Islet precursor cell (in vitro differentiated cells): Measurements from ENCODE around the gene CFAP46.
A peak's percentile ranks its signal among the peaks of the same experiment; 100 is the strongest.

Source experiments
- DNase-seq: peaks from one replicate; pipeline ENCODE4 v3.0.0-alpha.2; 2018

CFAP46 gene

DNA sequence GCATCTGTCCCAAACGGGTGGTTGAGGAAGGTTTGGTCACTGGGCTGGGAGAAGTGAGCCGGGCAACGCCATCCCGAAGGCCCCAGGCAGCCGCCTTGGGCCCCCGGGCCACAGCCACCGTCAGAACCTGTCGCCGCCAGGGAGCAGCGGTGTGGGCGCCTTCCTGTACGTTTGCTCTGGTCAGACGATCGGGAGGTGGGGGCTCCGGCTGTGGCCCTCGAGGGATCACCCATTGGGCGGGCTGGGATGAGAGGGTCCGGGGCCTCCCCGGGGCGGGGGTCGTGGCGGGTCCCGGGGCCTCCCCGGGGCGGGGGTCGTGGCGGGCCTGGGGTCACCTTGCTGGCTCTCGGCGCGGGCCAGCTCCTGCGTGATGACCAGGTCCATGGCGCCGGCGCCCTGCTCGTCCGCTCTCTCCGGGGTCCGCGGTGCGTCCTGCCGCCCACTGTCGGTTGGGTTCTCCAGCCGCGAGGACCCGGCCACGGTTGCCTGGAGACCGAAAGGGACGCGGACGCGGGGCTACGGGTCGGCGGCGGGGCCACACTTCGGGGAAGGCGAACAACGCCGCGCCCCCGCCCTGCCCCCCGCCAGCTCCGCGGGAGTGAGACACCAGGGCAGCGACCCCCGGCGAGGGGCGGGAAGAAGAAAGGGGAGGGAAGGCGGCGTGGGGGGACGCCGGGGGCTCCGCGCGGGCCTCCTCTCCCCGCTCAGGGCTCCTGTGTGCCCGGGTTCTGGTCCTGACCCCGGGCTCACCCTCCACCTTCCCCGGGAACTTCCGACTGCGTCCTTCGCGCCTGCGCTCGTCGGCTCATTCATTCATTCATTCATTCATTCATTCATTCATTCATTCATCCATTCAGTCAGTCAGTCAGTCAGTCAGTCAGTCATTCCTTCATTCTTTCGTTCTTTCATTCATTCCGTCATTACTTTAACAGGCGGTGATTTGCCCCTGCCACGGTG is at the start of gene CFAP46:
CFAP46 (minus strand) TSS at position 470 of the 957 bp plus-strand sequence; CDS start at position 384, 86 bp downstream.
- DNase-seq: peak; percentile 86

DNA sequence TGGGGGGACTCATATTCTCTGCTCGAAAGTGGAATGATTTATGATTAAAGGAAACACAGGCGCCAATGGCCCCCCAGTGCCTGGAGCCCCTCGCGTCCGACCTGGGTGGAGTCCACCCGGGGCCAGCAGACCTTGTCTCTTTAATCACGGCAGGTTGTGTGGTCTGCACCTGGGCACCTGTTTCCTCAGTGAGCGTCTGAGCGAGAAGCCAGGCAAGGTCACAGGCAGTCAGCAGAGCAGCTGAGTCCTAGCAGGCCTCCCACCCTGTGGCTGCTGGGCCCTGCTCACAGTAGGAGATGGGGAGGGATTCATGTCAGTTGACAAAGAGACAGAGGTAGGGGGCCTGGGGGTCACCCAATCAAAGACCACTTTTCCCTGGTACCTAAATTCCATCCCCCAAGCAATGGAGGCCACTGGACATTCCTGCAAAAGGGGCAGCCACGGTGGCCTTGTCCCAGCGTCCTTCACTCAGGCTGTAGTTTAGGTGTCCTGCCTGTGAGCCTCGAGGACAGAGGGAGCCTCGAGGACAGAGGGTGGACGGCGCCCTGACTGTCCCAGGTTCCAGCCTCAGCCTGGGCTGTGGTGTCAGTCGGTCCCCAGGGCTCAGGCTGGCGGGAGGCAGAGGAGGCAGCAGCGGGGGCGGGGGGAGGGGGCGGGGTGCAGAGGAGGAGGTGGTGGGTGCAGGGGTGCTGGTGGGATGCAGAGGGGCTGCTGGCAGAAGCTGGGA is 49.5 kb upstream of the CFAP46 start:
- no peak for DNase-seq

DNA sequence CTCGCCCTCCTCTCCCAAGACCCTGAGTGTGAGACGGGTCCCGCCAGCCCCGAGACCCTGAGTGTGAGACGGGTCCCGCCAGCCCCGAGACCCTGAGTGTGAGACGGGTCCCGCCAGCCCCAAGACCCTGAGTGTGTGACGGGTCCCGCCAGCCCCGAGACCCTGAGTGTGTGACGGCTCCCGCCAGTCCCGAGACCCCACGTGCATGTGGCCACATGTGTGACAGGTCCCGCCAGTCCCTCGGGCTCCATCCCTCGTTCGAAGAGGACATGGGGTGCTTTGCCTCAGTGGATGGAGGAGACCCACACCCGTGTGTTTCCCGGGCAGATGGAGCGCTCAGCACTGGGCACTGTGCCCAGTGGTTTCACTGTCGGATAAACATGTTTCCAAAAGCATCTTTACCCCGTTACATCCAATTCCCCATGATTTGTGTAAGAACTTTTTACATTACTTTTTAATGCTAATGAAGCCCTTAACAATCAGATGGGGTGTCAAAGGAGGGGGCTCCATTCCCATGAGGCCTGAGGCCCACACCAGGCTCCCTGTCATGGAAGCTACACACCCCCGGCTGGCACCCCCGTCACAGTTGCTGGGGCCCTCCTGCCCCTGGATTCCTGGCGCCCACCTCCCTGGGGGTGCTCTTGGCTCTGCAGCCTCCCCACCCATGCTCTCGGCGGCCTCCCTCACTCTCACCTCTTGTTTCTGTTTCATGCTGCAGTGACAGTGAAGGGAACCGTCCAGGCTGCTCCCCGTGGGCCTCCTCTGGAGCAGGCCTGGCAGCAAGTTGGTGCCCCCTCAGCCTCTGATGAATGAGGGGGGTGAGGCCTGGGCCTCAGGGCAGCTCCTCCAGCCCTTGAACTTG is 48.5 kb upstream of the CFAP46 start:
- no peak for DNase-seq

- no peak for DNase-seq
These were observed 47.4 kb upstream of the CFAP46 start for GRCh38 chr10:132989476-132990415.

- DNase-seq: no peak
These were observed 46.6 kb upstream of the CFAP46 start for GRCh38 chr10:132988988-132989387.

DNA sequence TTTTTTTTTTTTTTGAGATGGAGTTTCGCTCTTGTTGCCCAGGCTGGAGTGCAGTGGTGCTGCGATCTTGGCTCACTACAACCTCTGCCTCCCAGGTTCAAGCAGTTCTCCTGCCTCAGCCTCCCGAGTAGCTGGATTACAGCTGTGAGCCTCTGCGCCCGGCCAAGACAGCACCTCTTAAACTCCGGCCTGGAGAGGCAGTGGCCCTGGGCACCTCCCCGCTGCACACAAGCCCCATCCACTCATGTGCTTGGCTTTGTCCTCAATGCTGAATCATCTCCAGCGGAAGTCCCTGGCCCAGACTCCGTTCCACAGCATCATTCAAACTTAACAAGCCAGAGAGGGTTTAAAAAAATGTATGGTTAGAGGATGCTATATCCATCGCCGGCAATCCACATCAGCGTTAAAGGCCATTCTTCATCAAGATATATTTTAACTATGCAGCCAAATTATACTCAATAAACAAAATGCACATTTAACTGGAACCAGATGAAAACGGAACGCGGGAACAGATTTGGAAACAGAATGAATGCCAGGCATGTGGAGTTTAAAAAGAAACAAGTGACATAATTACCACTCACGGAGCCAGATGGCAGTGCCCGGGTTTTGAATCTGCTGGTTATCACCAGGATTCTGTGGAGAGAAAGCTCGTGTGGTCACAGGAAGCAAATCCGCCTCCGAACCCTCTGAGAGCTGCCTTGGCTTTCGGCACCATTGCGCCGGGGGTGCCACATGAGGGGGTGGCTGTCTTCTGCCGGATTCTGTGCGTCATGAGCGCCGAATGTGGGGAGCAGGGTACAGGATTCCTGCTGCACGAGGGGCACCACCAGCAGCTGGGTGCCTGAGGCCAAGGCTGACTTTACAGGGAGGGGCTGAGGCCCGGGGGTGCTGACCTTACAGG is 45.6 kb upstream of the CFAP46 start:
- DNase-seq: peak; percentile 69

DNA sequence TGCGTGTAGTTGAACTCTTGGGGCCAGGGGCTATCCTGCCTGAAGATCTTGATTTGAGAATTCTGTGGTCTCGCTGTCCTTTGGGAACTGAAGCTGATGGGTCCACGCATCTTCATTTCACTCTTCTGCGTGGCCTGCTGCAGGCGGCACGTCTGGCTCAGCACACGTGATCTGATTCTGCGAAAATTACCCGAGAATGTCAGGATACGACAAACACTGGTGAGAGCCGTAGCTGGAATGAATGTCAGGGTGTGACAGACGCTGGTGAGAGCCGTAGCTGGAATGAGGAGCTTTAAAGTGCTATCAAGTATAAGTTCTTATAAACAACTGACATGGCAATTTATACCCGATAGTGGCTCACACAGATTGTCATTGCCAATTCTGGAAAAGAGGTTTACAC is 44.6 kb upstream of the CFAP46 start:
- DNase-seq: no peak

- no peak for DNase-seq
These were observed 44.2 kb upstream of the CFAP46 start for GRCh38 chr10:132986576-132986975.

GRCh38 chr10:132986076-132986475 is 43.7 kb upstream of the CFAP46 start:
- no peak for DNase-seq

DNA sequence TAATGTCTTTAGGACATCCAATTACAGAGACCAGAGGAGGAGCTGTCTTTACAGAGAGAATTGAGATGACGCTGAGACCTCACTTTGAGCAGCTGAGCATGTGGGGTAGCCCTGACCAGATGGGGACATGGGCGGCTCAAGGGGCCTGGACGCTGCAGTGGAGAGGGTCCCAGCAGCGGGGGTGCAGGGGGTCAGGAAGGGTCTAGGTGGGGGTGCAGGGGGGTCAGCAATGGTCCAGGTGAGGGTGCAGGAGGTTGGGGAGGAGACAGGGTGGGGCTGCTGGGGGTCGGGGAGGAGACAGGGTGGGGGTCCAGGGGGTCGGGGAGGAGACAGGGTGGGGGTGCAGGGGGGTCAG is 43.2 kb upstream of the CFAP46 start:
- no peak for DNase-seq

- DNase-seq: peak; percentile 84
These were observed 42.6 kb upstream of the CFAP46 start for GRCh38 chr10:132984801-132985545.

GRCh38 chr10:132984008-132984295 is 41.6 kb upstream of the CFAP46 start:
- no peak for DNase-seq

DNA sequence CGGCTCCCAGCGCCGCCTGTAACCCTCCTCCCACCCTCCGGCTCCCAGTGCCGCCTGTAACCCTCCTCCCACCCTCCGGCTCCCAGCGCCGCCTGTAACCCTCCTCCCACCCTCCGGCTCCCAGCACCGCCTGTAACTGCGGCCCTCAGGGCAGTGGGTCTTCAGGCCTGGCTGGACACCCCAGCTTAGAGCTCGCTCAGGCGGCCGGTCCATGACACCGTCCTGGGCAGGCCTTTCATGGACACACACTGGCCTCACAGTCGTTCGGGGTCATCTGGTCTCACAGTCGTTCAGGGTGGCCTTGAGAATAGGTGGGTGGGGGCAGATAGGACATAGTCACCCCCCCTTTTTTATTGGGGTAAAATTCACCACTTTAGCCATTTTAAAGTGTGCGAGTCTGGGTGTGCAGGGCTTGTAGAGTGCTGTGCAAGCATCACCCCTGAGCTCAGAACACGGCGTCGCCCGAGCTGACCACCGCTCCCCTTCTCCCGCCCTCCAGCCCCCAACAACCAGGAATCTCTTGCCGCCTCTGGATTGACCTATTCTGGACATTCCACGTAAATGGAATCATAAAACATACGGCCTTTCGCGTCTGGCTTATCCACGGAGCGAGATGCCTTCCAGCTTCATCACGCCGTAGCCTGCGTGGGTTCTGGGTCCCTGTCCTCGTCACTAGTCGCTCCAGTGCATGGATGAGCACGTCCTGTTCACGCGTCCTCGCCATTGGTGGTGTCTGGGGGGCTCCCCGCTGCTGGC is 41.1 kb upstream of the CFAP46 start:
- no peak for DNase-seq

DNA sequence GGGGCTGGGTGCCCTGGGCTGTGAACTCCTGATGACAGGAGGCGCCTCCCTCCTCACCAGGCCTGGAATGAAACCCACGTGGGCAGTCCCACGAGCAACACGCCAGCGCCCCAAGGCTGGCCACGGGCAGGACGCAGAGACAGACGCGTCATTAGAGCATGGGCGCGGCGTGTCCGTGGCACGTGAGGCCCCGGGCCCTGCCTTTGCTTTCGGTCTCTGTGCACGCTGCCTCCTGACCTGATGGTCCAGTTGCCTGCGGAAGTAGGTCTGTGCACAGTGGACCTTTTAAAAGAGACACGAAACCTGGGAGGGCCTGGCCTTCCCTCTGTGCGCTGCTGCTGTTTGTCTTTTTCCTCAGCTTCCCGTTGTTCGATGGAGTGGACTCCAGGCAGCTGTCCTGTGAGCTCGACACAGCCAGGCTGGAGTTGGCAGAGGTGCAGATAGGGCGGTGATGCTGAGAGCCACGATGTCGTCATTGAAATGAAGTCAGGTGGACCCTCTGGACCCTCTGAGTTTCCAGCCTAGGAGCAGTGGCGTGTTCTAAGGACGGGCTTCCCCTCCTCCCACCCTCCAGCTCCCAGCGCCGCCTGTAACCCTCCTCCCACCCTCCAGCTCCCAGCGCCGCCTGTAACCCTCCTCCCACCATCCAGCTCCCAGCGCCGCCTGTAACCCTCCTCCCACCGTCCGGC is 40.1 kb upstream of the CFAP46 start:
- DNase-seq: no peak

GRCh38 chr10:132981746-132982145 is 39.4 kb upstream of the CFAP46 start:
- DNase-seq: no peak

GRCh38 chr10:132981173-132981555 is 38.8 kb upstream of the CFAP46 start:
- DNase-seq: no peak

DNA sequence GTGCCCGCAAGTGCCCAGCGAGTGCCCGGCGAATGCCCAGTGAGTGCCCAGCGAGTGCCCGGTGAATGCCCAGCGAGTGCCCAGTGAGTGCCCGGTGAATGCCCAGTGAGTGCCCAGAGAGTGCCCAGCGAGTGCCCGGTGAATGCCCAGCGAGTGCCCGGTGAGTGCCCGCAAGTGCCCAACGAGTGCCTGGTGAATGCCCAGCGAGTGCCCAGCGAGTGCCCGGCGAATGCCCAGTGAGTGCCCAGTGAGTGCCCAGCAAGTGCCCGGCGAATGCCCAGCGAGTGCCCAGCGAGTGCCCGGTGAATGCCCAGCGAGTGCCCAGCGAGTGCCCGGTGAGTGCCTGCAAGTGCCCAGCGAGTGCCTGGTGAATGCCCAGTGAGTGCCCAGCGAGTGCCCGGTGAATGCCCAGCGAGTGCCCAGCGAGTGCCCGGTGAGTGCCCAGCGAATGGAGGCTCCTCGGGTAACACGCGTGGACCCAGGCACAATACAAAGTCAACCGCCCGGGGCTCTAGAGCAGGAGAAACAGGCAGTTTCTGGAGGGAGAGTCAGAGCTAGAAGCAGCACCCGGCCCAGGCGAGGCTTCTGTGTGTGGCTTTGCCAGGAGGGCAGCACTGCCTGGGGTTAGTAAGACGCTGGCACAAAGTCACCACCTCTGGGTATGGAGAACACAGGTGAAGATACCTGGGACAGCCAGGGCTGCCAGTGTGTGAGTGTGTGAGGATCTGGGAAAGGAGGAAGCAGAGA is 38.2 kb upstream of the CFAP46 start:
- no peak for DNase-seq
